Embryonic facial prominence (tissue), 1 donor: ENCODE results near the gene GRIK2.

Experiments
- DNase-seq: peaks from one replicate; pipeline ENCODE4 v3.0.0-alpha.2; 2016; ENCODE audit errors: extremely low spot score

The GRIK2 gene

DNA sequence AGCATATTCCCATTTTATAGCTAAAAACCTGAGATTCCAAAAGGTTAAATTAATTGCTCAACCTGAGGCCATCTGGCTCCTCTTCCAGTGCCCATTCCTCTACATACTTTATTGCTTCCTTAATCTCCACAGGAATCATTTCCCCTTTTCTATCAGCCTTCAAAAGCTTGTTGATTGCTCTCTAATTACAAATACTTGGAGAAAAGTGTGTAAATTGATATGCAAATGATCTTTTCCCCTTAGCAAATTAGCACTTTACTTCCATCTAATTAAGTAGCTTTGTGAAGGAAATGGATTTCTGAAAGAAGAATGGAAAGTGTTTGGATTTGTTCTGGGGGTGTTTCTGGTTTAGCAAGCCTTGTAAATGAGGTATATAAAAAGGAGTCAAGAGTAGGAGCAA is 323.3 kb downstream of the GRIK2 start:
- no peak for DNase-seq

DNA sequence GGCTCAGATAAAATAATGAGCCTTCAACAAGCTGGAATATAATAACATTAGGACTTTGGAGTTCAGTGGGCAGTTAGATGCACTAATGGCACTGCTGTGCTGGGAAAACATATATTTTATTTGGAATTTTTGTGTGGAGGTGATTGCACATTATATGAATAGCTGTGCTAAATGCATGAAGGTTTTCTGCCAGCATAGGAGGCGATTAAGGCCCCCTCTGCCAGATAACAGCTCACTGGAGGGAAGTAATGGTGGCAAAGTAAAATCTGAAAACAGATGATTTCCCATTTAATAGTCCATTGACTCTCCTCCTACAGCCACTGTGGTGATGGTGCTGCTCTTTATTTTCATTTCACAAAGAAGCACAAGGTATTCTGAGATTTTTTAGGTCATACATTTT is 326.0 kb downstream of the GRIK2 start:
- no peak for DNase-seq

DNA sequence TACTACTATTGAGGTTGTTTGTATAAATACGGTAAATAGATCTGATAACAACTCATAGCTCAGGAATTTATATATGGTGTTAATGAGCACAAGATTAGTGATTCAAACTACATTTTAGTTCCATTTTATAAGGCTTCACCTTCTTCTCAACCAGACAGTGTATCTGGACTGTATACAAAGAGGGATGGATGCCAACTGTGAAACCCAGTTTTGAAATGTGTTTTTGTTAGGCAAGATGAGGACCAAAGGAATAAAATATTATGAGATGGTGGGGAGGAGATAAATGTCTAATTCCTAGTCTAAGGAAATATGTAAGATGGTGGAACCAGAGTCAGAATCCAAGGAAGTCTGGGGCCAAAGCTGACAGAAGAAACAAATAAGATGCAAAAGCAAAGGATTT is 329.0 kb downstream of the GRIK2 start:
- DNase-seq, result no peak

DNA sequence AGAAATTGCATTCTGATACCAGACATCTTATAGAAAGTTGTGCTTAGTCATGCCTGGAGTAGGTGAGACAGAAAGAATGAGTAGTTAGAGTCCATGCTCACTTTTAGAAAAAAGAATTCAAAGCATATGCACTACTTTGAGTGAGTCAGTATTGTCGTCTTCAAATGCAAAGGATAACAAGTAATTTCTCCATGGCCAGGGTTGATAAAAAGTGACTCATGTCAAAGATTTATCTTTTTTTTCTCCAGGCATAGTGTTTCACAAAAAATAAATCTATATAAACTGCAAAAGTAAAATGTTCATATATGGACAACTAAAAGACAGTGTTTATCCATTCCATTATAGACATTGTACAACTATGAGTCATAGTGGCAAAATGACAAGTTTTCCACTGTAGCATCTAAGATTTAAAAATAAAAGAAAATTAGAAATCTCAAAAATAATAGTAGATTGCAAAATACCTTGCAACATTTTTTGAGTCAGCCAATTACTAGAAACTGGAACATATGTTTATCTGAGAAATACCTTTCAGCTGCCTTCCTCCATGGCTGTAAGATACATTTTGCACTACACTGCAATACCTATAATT is 329.6 kb downstream of the GRIK2 start:
- DNase-seq, result no peak

DNA sequence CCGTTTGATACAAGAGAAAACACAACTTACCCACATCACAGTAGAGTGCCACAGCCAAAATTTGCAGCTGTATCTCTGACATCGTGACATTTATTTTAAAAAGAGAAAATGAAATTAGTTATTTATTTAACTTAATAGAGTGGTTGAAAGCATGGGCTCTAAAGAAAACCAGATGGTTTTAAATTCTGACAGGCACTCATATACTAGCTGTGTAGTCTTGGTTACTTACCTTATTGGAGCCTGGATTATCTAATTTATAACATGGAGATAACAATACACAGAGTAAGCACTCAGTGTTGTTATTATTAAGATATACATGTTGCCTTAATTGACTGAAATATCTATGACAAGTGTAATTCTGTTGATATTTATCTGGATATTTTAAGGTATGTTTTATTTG is 334.9 kb downstream of the GRIK2 start:
- DNase-seq, result no peak

DNA sequence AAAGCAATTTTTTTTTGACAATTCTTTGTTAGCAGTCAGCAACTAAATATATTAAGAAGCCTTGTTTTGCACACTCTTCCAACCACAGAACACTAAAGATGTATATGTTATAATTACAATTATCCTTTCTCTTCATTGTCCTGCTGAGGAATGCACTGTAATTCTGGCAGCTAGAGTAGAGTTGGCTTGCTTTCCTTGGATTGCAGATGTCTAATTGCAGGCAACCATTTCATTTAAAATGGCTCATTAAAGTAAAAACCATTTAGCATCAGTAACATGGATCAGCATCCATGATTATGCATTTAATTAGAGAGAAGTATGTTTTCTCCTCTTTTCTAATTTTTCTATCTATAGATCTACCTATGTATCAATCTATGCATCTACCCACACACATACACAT is 335.4 kb downstream of the GRIK2 start:
- DNase-seq, result no peak

DNA sequence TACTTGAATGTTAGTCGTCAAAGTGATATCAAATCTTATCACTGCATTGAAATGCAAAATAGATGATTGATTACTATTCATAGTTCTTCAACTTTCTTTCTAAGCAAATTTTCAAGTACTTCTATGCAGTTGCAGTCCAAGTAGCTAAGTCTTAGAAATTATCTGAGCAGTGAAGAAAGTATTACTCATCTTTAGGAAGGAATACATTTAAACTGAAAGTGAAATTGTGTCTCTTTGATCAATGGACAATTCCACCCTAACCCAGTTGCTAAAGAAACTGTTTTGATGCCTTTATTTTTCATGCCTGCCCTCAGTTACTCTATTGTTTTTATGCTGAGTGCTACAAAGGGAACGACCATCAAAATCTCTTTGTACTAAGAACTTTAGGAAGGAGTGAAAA is 337.4 kb downstream of the GRIK2 start:
- no peak for DNase-seq

DNA sequence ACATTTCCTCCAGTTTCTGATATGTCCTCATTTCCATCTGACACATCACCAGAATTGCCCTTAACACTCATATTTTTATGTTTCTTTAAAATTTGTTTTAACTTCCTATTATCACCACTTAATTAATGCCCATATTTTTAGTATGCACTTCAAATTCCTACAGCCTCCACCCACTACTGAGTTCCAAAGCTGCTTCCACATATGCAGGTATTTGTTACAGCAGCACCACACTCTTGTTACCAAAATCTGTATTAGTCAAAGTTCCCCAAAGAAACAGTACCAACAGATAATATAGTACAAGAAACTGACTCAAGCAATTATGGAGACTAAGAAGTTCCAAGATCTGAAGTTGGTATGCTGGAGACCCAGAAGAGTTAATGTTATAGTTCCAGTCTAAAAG is 340.4 kb downstream of the GRIK2 start:
- no peak for DNase-seq

DNA sequence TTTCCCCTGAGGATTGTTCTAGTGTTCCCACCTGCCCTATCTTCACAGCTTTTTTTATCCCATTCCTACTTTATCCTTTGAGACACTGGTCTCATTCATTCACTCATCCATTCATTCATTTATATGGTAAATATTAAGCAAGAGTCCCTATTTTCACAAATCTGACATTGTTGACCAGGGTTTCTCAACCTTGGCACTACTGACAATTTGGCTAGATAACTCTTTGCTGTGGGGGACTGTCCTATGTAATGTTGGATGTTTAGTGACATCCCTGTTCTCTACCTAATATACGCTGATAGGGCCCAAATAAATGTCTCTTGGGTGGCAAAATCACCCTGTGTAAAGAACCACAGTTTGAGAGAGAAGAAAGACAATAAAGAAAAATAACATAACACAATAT is 345.0 kb downstream of the GRIK2 start:
- DNase-seq, result no peak

DNA sequence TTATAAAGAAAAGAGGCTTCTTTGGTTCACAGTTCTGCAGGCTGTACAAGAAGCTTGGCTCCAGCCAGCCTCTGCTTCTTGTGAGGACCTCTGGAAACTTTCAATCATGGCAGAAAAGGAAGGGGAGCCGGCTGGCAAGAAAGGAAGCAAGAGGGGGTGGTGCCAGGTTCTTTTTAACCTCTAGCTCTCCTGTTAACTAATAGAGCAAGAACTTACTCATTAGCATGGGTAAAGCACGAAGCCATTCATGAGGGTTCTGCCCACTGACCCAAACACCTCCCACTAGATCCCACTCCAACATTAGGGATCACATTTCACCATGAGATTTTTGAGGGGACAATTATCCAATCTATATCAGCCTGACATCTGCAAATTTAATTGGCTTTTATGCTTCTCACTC is 347.1 kb downstream of the GRIK2 start:
- no peak for DNase-seq

DNA sequence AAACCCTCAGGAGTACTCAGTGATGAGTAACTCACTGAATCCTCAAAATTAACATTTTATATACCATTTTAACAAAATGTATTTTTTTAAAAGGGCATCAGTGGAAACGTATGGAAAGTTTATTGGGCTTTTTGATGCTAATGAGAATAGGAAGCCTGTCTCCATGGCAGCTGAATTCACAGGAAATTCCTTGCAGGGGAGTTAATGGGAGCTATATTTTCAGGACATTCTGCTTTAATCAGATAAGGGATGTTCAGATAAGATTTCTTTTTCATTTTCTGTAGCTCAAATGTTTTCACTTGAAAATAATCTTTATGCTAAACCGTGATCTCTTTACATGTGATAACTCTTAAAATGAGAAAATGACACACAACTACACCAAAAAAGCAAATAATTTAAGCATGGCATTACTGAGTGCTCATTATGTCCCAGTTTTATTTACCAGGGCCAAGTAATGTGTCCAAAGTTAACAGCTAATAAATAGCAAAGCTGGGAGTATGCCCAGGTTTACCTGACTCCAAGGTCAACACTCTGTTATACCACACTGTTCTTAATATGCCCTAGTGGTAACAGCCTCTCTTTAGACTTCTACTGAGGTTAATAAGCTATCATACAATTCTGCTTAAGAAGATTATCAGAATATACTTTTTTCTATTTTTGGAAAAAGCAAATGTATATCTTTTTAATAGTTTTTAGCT is 348.1 kb downstream of the GRIK2 start:
- no peak for DNase-seq

DNA sequence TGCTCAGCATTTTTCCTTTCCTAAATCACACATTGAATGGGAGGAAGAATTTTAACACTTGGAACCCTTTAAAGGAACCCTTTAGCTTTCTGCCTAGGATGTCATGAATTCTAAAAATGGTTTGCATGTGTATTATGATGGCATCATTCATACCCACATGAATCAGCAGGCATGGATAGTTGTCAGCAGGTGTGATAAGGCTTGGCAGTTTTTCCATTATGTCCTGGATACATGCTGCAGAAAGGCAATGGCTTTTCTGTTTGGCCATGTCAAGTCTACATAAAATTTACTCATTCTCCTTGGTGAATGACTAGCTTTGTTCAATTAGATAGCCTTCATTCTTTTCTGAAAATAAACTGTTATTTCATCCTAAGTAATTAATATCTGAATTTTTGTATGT is 353.7 kb downstream of the GRIK2 start:
- DNase-seq, result no peak

DNA sequence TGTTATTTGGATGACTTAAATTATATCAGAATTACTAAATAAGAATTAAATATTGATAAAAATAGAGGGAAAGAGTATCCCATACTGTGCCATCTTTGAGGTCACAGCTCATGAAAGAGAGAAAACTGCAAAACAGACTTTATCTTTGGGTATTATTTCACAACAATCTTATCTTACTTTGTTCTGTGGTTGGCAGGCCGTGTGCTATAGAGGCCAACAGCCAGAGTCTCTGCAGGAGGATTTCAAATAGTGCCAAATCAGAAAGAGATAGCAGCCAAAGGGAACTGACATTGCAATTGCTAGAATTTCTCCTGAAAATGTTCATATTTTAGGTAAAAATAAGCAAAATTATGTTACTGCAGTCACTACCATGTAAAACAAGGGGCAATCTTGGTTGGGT is 354.2 kb downstream of the GRIK2 start:
- DNase-seq, result no peak

DNA sequence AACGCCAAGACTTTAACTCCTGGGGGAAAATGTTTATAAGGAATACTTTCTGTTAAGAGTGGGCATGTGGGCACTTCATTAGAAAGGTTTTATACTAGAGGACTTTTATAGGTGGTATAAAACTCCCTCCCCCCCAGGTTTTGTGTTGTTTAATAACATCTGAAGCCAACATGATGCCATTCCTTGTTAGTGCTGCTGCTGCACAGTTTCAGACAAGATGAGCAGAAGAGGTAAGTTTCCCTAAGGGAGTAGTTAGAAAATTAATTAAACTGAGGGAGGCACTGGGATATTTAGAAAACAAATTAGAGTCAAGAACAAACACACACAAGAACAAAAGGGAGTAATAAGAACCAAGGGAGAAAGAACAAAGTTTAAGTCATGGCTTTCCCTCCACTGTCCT is 362.4 kb downstream of the GRIK2 start:
- DNase-seq, result no peak

DNA sequence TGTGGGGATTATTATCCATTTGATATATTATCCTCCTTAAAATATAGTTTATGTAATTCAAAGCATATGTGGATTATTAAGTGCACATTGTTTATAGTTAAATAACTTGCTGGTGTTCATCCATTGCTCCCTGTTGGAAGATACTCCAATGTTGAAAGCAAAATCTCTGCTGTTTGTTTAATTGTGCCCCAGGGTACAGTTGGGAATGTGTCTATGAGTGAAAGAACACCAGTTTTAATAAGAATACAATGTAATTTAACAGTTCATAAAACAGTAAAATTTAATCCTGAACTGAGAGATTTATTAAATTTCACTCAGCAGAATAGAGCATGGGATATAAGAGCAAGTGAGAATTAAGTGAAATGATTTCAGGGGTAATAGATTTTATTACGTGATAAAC is 364.9 kb downstream of the GRIK2 start:
- DNase-seq, result no peak

DNA sequence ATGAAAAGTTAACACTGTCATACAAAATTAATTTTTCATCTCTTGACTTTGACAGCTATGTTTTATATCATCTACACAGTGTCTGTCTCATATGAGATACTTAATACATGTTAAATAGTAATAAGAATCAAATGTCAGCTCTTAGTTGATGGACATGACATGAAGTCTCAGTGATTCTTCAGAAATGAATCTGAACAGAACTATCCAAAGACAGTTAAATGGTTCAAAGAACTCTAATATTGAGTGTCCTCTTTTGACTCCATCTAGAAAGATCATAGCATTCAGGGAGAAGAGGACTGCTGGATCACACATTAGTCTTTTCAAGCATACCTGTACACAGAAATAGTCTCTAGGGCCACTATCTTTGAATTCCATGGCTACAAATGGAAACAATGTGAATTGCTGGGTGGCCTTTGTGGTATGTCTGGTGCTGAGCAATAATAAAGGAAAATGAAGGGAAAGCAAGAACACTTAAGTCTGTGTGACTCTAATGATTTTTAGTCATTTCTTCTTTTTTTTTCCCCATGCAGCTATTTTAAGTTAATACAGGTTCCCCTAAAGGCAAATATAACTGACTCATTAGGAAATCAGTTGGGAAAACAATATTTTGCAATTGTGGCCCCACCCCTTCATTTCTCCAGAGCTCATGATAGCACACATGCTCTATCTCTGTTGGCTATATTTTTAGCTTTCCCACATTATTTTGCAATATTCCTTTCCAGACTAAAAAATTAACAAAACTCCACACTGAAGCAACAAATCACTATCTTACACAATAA is 367.5 kb downstream of the GRIK2 start:
- no peak for DNase-seq

DNA sequence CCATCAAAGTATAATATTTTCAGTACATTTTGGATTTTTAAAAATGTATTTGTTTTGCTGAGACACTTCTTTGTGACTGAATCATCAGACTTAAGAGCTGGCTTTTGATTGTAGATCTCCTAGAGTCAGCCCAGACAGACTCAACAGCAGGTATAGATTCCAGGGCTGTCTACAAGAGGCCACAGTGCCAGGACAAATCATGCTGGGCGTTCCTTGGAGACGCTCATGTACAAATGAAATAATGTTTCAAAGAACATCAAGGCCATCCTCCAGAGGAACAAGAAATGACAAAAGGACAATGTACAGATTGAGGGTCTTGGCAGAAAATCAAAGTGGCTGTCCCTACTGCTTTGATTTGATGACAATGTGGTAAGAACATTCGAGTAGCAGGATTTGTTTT is 369.3 kb downstream of the GRIK2 start:
- DNase-seq, result no peak

DNA sequence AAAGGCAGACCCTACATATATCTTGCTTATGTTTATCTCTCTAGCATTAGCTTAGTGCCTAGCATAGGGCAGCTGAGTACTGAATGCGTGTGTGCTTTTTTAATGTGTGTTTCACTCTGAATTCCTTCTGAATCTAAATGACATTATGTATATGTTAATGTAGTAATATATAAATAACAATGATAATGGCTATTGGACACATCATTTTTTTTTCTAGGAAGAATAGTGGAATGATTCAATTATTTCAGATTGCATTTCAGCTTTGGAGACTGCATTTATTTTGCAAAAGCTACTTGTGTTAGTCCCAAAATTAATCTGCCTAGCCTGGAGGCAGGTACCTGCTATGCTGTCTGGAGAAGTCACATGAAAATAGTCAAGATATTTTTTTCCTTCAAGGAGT is 371.8 kb downstream of the GRIK2 start:
- DNase-seq, result no peak

DNA sequence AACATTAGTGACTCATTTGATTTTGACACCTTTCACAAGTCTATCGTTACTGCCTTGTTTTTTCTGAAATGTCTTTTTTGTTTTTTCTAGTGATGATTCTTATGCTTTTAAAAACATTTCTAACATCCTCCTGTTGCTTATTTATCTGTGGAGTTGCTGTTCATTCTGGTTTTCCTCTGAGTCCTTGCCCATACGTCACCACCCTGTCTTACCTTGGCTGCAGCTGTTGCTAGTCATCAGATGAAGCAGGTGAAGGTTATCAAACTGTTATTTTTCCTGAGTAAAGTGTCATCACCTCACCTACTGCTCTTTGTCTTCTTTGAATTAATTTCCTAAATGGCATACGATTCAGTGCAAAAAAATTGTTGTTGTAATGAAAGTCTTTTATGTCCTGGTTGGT is 376.6 kb downstream of the GRIK2 start:
- DNase-seq, result no peak

DNA sequence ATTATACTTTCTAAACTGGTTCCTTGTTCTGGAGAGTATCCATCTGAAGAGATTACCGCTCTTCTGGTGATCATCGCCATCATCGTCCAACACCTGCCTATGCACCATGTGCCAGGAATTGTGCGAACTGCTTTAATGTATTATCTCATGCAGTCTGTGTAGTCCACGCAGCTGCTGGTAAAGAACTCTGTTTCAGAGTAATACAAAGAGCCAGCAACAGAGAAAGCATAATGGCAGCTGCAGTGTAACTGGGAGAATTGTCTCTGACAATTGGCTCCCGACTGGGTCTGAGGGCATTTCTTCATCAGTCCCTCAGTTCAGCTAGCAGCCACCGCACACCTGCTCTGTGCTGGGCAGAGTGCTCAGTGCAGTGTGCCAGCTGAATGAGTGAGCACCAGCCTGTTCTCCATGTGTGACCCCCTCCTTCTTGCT is 383.4 kb downstream of the GRIK2 start:
- DNase-seq, result no peak

DNA sequence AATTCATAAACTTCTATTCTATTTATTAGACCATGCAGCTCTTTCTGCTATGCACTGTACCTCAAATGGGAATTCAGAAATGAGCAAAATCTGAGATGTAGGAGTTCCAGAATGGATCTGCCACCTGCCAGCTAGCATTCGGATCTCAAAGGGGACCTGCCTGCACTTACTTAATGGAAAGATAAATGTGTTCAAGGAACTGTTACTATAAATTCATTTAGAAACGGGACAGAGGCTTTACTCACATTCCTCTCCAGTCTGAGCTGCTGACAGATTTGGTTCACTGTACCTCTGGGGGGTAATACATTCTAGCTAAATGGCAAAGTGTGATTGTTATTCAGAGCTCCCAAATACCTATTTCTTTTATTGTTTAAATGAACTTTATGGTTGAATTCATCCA is 384.1 kb downstream of the GRIK2 start:
- no peak for DNase-seq

DNA sequence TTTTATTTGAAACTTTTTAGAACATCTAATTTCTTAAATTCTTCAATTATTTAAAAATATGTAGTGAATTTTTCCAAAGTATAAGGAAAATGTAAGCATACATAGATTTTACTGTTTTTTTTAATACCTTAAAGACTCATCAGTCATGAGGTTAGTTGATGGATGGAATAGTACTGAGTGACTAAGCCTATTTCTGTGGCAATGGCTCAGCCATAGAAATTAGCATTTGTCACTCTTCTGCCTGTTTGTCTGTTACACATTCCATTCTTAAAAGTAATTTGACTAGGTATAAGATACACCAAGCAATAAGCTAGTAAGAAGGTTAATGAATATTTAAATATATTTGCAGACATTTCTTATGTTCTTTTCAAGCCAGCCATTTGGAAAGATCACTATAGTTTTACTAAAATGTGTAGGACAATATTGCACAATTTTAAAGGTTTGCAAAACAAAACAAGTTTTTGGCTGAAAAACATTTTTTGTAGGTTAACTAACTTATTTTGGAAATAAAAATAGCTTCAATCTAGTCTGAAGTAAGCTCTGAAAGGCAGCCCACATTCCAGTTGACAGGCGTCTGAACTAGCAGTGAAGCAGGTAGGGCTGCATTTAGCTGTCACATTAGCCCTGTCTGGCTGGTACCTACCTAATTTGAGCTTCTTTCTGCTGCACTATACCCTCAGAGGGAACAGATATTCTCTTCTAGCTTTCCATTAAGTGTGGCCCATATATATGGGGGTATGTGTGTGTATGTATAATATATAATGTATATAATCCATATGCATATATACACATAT is 385.7 kb downstream of the GRIK2 start:
- no peak for DNase-seq
